Bone marrow (tissue), 2 donors: Measurements from ENCODE around the gene FCRLB.
"Not testable (repeated sequence)": the region's sequence is repeated elsewhere in the genome, so short reads cannot be mapped to it uniquely, and the experiment has no call there.

Source experiments
- DNase-seq, 2 donors: peaks; one replicate each; lab custom pipeline; 2025; lab: John Stamatoyannopoulos, UW

The FCRLB gene

GRCh38 chr1:161740921-161741320 lies 19.6 kb downstream of the FCRLB start:
- peak in 1 of 2 donors; percentile 41 for DNase-seq

GRCh38 chr1:161743231-161743630 lies 21.9 kb downstream of the FCRLB start:
- no peak for DNase-seq

- DNase-seq, result no peak
These were observed 26.5 kb downstream of the FCRLB start for GRCh38 chr1:161747801-161748200.

GRCh38 chr1:161749509-161750407 lies 28.4 kb downstream of the FCRLB start, which contains the start of gene DUSP12:
Gene DUSP12 (plus strand): TSS chr1:161749786. CDS start chr1:161749802, 16 bp downstream.
- DNase-seq, result peak; percentile 72 to 82

DNA sequence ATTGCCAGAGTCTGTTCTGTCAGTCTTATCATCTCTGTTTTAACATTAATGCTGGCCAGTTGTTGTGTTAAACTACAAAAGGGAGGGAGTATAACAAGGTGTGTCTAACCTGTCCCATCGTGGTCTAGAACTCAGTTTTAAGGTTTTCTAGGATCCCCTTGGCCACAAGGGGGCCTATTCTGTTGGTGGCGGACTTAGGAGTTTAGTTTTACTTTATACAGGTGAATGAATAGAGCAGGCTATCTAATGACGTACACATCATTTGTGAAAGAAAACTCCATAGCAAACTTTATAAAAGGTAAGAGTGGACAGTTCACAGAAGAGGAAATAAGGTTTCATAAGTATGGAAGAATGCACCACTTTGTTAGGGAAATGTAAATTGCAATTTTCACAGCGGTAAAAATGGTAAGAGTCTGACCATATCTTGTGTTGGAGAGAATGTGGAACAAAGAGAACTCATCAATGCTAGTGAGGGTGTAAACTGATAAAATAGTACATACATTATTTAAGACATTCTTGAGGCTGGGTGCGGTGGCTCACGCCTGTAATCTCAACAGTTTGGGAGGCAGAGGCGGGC lies 42.3 kb downstream of the FCRLB start:
- DNase-seq, result no peak

DNA sequence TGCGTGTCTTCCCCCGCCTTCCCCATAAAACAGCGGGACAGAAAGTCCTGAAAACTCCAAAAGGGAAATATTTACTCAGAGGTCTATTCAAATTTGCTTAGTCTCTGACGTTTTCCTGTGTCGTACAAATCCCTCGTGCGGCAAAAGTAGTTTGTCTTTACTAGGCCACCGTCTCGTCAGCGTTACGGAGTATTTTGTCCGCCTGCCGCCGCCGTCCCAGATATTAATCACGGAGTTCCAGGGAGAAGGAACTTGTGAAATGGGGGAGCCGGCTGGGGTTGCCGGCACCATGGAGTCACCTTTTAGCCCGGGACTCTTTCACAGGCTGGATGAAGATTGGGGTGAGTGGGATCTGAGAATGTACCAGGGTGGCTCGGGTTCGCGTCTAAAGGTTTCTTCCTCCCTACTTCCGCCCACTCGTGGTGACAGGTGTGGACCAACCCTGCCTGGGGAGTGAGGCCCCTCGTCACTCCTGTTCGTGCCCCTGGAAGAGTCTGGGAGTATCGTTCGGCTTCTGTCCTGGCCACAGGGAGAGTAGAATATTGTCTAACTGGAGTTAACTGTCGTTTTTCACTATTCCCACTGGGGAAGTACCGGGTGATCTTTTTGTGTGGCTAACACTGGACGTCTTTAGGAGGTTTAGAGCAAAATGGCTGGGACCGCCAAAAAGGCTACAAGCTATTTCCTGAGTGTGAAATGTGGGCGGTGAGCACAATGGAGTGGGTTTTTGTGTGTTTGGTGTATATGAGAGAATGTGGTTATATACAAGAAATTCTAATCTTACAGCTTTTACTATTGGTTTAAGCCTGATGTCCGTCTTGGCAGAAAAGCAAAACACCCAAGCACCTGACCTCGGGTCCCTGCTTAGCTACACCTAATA lies 45.0 kb downstream of the FCRLB start, which contains the start of gene ATF6:
TSS of gene ATF6 (plus strand) at position 219 of the 880 bp plus-strand sequence. CDS start at position 260, 41 bp downstream.
- peak; percentile 64 to 87 for DNase-seq

- no peak for DNase-seq
These were observed 47.1 kb downstream of the FCRLB start for GRCh38 chr1:161768461-161768860.

- no peak for DNase-seq
These were observed 47.8 kb downstream of the FCRLB start for GRCh38 chr1:161768986-161769672.

- not testable (repeated sequence) for DNase-seq
These were observed 48.3 kb downstream of the FCRLB start for GRCh38 chr1:161769673-161770045.

- DNase-seq, result no peak
These were observed 48.9 kb downstream of the FCRLB start for GRCh38 chr1:161770250-161770649.

DNA sequence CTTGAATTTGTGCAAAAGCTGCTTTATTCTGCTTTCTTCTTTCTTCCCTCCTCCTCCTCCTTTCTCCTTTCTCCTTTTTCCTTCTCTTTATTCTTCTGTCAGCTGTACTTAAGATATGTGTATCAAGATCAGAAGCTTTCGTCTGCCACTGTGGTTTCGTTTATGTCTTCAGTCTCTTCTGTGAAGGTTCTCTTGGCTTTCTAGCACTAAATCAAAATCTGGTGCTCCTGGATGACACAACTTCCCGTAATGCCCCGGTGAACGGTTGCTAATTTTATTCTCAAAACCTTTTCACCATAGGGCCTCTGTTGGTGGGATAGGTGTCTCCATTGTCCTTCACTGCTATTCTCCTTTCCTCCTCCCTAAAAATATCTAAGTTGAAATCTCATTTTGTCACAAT lies 49.8 kb downstream of the FCRLB start:
- DNase-seq, result no peak

DNA sequence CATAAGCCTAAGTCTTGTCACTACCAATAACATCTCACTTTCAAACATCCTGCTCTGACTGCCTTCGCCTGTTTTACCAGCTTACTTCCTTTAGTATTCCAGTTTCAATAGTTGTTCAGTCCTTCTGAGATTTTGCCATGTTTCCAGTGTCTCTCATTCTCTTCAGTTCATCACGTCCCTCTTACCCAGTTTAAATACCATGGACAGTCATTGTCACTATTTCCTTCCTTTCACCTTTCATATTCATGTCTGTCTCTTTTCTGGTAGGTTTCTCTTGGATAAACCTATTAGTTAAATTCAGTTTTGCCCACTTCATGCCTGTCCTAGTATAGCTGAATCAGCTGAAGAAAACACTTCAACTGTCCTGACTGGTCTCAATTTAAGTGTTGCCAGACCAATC lies 50.6 kb downstream of the FCRLB start:
- no peak for DNase-seq

- DNase-seq, result peak in 1 of 2 donors; percentile 83
These were observed 51.1 kb downstream of the FCRLB start for GRCh38 chr1:161772397-161772796.

DNA sequence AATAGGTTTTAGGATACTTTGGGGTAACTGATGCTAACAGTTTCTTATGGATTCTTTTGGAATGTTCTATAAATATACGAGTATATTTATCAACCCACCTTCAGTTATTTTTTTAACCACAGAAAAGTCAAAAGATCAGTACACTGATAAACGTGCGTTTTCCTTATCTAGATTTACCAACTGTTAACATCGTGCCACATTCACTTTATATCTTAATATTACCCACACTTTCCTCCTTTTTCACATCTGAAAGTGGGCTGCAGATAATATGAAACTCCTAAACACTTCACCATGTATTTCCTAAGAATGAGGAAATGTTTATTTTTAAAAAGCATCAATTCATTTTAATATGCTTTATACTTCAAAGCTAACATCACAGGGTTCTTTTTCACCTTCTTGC lies 52.4 kb downstream of the FCRLB start:
- DNase-seq, result no peak

- DNase-seq, result no peak
These were observed 55.9 kb downstream of the FCRLB start for GRCh38 chr1:161777261-161777660.
